ENCODE results near the gene EPB41L5. TPM values are rescaled to one million over a fixed set of nuclear protein-coding genes. Genes with fewer than 3 reads are reported as not detected.
"Not testable (repeated sequence)": the region's sequence is repeated elsewhere in the genome, so short reads cannot be mapped to it uniquely, and the experiment has no call there.

Gene EPB41L5
- total and polyA plus RNA-seq, 8 donors, result 5.3 to 64.5 (median 28.5) TPM

GRCh38 chr2:119996148-119996547 is 16.7 kb upstream of the EPB41L5 start:
- no peaks in the 10 kb centered on the region for H3K36me3 ChIP-seq
- DNase-seq, result no peak
- no peak overlapping the region for H3K4me3 ChIP-seq
- WGBS, 5 donors, result 68 to 81% (median 72%) methylated on average over 3 of the region's 3 CpGs
- no peak overlapping the region for H3K27ac ChIP-seq
- intact Hi-C loops (cut with DNase I; ENCODE audit: low total_unique reads), result no loop called here
- H3K9me3 ChIP-seq, result no peaks in the 10 kb centered on the region
- no peaks in the 10 kb centered on the region for H3K27me3 ChIP-seq
- no peak for TF ChIP-seq CTCF (IDR thresholded peaks at IDR 0.05)
- no peak for TF ChIP-seq EP300 (IDR thresholded peaks at IDR 0.05)
- TF ChIP-seq POLR2AphosphoS5 (IDR thresholded peaks at IDR 0.05), result no peak
- no peak for TF ChIP-seq POLR2A (IDR thresholded peaks at IDR 0.05)
- H3K4me1 ChIP-seq, result no peaks in the 10 kb centered on the region

- H3K9me3 ChIP-seq; H3K27ac ChIP-seq; H3K27me3 ChIP-seq; H3K4me3 ChIP-seq; H3K4me1 ChIP-seq; DNase-seq; intact Hi-C loops (cut with DNase I; ENCODE audit: low total_unique reads); H3K36me3 ChIP-seq: not testable (repeated sequence)
- 92 to 94% (median 93%) methylated on average over 16 to 54 of the region's 55 CpGs for WGBS, 5 donors
These were observed 15.7 kb upstream of the EPB41L5 start for GRCh38 chr2:119996896-119997891.

GRCh38 chr2:120001471-120001870 is 11.4 kb upstream of the EPB41L5 start:
- H3K4me3 ChIP-seq, result no peak overlapping the region
- 71 to 100% (median 84%) methylated on average over 1 of the region's 1 CpG for whole genome bisulfite sequencing, 5 donors
- no peaks in the 10 kb centered on the region for H3K4me1 ChIP-seq
- TF ChIP-seq CTCF (IDR thresholded peaks at IDR 0.05), result no peak
- no peak for TF ChIP-seq POLR2A (IDR thresholded peaks at IDR 0.05)
- no peak for DNase-seq
- no peak overlapping the region for H3K27ac ChIP-seq
- intact Hi-C loops (cut with DNase I; ENCODE audit: low total_unique reads), result no loop called here
- H3K9me3 ChIP-seq, result no peaks in the 10 kb centered on the region
- no peaks in the 10 kb centered on the region for H3K27me3 ChIP-seq
- H3K36me3 ChIP-seq, result no peaks in the 10 kb centered on the region

- intact Hi-C loops (cut with DNase I; ENCODE audit: low total_unique reads), result no loop called here
- DNase-seq, result no peak
- no peak overlapping the region for H3K4me3 ChIP-seq
- no peaks in the 10 kb centered on the region for H3K27me3 ChIP-seq
- no peak overlapping the region for H3K27ac ChIP-seq
- no peaks in the 10 kb centered on the region for H3K4me1 ChIP-seq
- no peaks in the 10 kb centered on the region for H3K9me3 ChIP-seq
- H3K36me3 ChIP-seq, result no peaks in the 10 kb centered on the region
- TF ChIP-seq EP300 (IDR thresholded peaks at IDR 0.05) (no peak), CTCF (IDR thresholded peaks at IDR 0.05) (no peak), POLR2AphosphoS5 (IDR thresholded peaks at IDR 0.05) (no peak), POLR2A (IDR thresholded peaks at IDR 0.05) (no peak)
These were observed 8.6 kb upstream of the EPB41L5 start for GRCh38 chr2:120004254-120004653.

All from stomach (tissue), 9 donors.